ENCODE measurements around the gene NXPH2. TPM values are rescaled to one million over a fixed set of nuclear protein-coding genes. Genes with fewer than 3 reads are reported as not detected.

NXPH2 gene
- total and polyA plus RNA-seq, 2 of the 13 experiments (the other 11 are each of a cell fraction or from before 2014, with no cell fraction given) = not detected

DNA sequence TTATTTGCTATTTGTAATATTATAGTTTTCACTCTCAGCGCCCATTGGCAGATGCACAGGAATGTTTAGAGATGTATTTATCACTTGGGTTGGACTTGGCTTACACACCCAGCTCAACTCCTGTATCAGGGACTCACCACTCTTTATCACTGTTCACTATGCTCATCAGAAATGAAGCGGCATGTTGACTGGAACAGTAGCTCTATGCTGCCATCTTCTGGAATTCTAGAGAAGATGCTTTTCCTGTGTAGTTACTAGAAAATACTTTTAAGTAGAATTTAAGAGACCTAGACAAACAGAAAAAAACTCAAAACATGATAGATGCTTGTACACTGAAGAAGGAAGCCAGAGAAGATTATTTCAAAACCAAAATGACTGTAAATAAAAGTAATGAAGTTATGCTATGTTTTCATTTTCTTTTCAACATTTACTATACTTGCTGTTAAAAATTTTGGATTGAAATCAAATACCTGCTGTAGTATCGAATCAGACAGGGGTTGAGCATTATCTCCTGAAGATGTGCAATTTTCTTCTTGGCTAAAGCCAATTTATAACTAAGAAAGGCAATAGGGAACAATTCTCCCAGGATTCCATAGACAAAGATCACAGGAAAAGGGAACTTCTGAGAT, 47.4 kb upstream of the NXPH2 start:
- POLR2A ChIA-PET = no interaction called here
- DNase-seq (ENCODE audit: low spot score) (peak; percentile 74), ATAC-seq (peak; percentile 81)
- TF ChIP-seq, protein P1, sequence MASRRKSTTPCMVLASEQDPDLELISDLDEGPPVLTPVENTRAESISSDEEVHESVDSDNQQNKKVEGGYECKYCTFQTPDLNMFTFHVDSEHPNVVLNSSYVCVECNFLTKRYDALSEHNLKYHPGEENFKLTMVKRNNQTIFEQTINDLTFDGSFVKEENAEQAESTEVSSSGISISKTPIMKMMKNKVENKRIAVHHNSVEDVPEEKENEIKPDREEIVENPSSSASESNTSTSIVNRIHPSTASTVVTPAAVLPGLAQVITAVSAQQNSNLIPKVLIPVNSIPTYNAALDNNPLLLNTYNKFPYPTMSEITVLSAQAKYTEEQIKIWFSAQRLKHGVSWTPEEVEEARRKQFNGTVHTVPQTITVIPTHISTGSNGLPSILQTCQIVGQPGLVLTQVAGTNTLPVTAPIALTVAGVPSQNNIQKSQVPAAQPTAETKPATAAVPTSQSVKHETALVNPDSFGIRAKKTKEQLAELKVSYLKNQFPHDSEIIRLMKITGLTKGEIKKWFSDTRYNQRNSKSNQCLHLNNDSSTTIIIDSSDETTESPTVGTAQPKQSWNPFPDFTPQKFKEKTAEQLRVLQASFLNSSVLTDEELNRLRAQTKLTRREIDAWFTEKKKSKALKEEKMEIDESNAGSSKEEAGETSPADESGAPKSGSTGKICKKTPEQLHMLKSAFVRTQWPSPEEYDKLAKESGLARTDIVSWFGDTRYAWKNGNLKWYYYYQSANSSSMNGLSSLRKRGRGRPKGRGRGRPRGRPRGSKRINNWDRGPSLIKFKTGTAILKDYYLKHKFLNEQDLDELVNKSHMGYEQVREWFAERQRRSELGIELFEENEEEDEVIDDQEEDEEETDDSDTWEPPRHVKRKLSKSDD (CRISPR knock-in tag; IDR thresholded peaks at IDR 0.05; ENCODE audit: low read depth) = no peak
- TF ChIP-seq GATAD2A (CRISPR knock-in tag; IDR thresholded peaks at IDR 0.05) (peak; percentile 31; the same call in 1 of the 2 replicates), CENPBD1 (CRISPR knock-in tag; IDR thresholded peaks at IDR 0.05; ENCODE audit: borderline replicate concordance, low read depth) (no peak), ZNF331 (CRISPR knock-in tag; IDR thresholded peaks at IDR 0.05) (peak; percentile 36; the same call in 1 of the 2 replicates), FOXK1 (CRISPR knock-in tag; IDR thresholded peaks at IDR 0.05; ENCODE audit: borderline replicate concordance, low read depth) (peak; percentile 15; the same call in 1 of the 2 replicates), RAD21 (CRISPR knock-in tag; IDR thresholded peaks at IDR 0.05) (peak; percentile 68), MIER3 (CRISPR knock-in tag; IDR thresholded peaks at IDR 0.05; ENCODE audit: borderline replicate concordance) (0 out of 2 replicates have a peak, but pooled peaks have one; percentile 40), ZNF136 (CRISPR knock-in tag; IDR thresholded peaks at IDR 0.05; ENCODE audit: low read depth) (no peak), ZSCAN25 (CRISPR knock-in tag; IDR thresholded peaks at IDR 0.05) (no peak), ZNF709 (CRISPR knock-in tag; IDR thresholded peaks at IDR 0.05) (no peak), ZNF546 (CRISPR knock-in tag; conservative IDR thresholded peaks at IDR 0.05) (no peak), MAF1 (CRISPR knock-in tag; IDR thresholded peaks at IDR 0.05; ENCODE audit: borderline replicate concordance) (no peak), PPARG (CRISPR knock-in tag; conservative IDR thresholded peaks at IDR 0.05) (0 out of 2 replicates have a peak, but pooled peaks have one; percentile 20), FOXA3 (CRISPR knock-in tag; IDR thresholded peaks at IDR 0.05) (peak; percentile 55; the same call in 1 of the 2 replicates), SSRP1 (CRISPR knock-in tag; IDR thresholded peaks at IDR 0.05) (no peak), ZNF343 (CRISPR knock-in tag; IDR thresholded peaks at IDR 0.05) (no peak), GABPB1 (CRISPR knock-in tag; IDR thresholded peaks at IDR 0.05) (no peak)
- TF ChIP-seq, protein P2, sequence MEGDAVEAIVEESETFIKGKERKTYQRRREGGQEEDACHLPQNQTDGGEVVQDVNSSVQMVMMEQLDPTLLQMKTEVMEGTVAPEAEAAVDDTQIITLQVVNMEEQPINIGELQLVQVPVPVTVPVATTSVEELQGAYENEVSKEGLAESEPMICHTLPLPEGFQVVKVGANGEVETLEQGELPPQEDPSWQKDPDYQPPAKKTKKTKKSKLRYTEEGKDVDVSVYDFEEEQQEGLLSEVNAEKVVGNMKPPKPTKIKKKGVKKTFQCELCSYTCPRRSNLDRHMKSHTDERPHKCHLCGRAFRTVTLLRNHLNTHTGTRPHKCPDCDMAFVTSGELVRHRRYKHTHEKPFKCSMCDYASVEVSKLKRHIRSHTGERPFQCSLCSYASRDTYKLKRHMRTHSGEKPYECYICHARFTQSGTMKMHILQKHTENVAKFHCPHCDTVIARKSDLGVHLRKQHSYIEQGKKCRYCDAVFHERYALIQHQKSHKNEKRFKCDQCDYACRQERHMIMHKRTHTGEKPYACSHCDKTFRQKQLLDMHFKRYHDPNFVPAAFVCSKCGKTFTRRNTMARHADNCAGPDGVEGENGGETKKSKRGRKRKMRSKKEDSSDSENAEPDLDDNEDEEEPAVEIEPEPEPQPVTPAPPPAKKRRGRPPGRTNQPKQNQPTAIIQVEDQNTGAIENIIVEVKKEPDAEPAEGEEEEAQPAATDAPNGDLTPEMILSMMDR (CRISPR knock-in tag; IDR thresholded peaks at IDR 0.05) = peak; percentile 83

More for the DNA sequence above, 47.4 kb upstream of the NXPH2 start:
- H3K27me3 ChIP-seq (ENCODE audit: control insufficient read depth in 1 of 2, insufficient read depth in 2 of 2, low read length in 2 of 2) = no peaks in the 10 kb centered on the region
- CTCF ChIA-PET (ENCODE audit: low intra/inter-chr PET ratio, low total read pairs) = interaction anchor here (0.7 to 6.0 kb wide), 7 partner anchors 13 to 962 kb away, joined by 3 to 53 read pairs (median 3); no protein-coding TSS in a partner anchor
- H3K36me3 ChIP-seq (replicated peaks in 1 of 2; ENCODE audit: control insufficient read depth in 1 of 2, insufficient read depth in 2 of 2, low read length in 2 of 2) = no peaks in the 10 kb centered on the region
- in situ Hi-C loops (cut with HindIII; ENCODE audit: extremely low pct_ligation_motif_present, low pct_unique_long_range_greater_than_20kb) (loop anchor here (5.0 kb wide), 1 partner anchor 940 kb away; no protein-coding TSS in a partner anchor), intact Hi-C loops (cut with micrococcal nuclease; ENCODE audit: unreplicated experiment) (loop anchor here (1.0 to 5.0 kb wide), 8 partner anchors 13 to 1895 kb away; no protein-coding TSS in a partner anchor)
- no peaks in the 10 kb centered on the region for H3K79me2 ChIP-seq (ENCODE audit: insufficient read depth, low read length)
- no peak overlapping the region for H3K4me3 ChIP-seq (replicated peaks in 1 of 3; ENCODE audit: insufficient read depth in 1 of 3, low read depth in 2 of 3, low read length in 3 of 3)
- H3K27ac ChIP-seq (ENCODE audit: extremely low read length, insufficient read depth, low read length) = no peak overlapping the region
- no peaks in the 10 kb centered on the region for H3K4me1 ChIP-seq (ENCODE audit: insufficient read depth, low read length)
- H2AFZ ChIP-seq (ENCODE audit: low read length) = no peak overlapping the region
- no peaks in the 10 kb centered on the region for H4K20me1 ChIP-seq (ENCODE audit: insufficient read depth, low read length)
- FAIRE-seq = peak; percentile 81
- BruUV-seq (replicated peaks) = no TSS peak
- no peak overlapping the region for H3K9ac ChIP-seq (ENCODE audit: insufficient read depth, low read depth, low read length)
- H3K4me2 ChIP-seq (ENCODE audit: low read depth, low read length) = no peak overlapping the region
- no peaks in the 10 kb centered on the region for H3K9me3 ChIP-seq (ENCODE audit: low read length)
- 1% methylated on average over 3 of the region's 3 CpGs for WGBS (ENCODE audit: low lambda C conversion rate)

Measured in HepG2 (cell line).